ENCODE measurements around the gene L2HGDH. TPM values are rescaled to one million over a fixed set of nuclear protein-coding genes. Genes with fewer than 3 reads are reported as not detected.

L2HGDH gene
- polyA plus RNA-seq, 2 of the 4 experiments (the other 2 are of a cell fraction): 14.5 to 18.1 TPM

DNA sequence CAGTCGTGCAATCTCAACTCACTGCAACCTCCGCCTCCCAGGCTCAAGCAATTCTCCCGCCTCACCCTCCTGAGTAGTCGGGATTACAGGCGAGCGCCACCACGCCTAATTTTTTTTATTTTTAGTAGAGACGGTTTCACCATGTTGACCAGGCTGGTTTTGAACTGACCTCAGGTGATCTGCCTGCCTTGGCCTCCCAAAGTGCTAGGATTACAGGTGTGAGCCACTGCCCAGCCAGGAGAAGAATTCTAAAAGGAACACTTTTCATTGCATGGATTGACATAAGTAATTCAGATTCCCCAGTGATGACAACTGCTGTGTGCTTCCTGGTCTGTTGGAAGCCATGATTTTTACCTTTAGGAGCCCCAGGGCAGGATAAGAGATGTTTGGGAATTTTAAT lies 22.2 kb upstream of the L2HGDH start:
- Histone ChIP-seq H3K27ac (no peak overlapping the region), H3K9me3 (no peaks in the 10 kb centered on the region), H3K4me2 (no peak overlapping the region), H3K4me1 (no peaks in the 10 kb centered on the region), H3K4me3 (no peak overlapping the region)
- POLR2A ChIA-PET: no interaction called here
- WGBS (ENCODE audit: missing lambda C conversion rate): 91% methylated on average over 8 of the region's 8 CpGs
- DNase-seq (ENCODE audit: low read depth in 1 of 2, low spot score in 1 of 2) (no peak), ATAC-seq (no peak), FAIRE-seq (no peak)
- TF ChIP-seq, protein P1, sequence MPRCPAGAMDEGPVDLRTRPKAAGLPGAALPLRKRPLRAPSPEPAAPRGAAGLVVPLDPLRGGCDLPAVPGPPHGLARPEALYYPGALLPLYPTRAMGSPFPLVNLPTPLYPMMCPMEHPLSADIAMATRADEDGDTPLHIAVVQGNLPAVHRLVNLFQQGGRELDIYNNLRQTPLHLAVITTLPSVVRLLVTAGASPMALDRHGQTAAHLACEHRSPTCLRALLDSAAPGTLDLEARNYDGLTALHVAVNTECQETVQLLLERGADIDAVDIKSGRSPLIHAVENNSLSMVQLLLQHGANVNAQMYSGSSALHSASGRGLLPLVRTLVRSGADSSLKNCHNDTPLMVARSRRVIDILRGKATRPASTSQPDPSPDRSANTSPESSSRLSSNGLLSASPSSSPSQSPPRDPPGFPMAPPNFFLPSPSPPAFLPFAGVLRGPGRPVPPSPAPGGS (IDR thresholded peaks at IDR 0.05): no peak
- TF ChIP-seq CHD4 (IDR thresholded peaks at IDR 0.05; ENCODE audit: borderline replicate concordance) (no peak), RAD21 (conservative IDR thresholded peaks at IDR 0.05 in 1 of 2, IDR thresholded peaks at IDR 0.05 in 1 of 2) (no peak), GATA3 (IDR thresholded peaks at IDR 0.05; ENCODE audit: borderline replicate concordance) (no peak), TFCP2L1 (CRISPR knock-in tag; IDR thresholded peaks at IDR 0.05) (no peak), HEYL (CRISPR knock-in tag; IDR thresholded peaks at IDR 0.05) (no peak), BHLHE40 (IDR thresholded peaks at IDR 0.05; ENCODE audit: low read depth, low read length) (no peak), TP53 (CRISPR knock-in tag; IDR thresholded peaks at IDR 0.05) (no peak), POLR2A (IDR thresholded peaks at IDR 0.05; ENCODE audit: low read length) (no peak), RCOR1 (IDR thresholded peaks at IDR 0.05; ENCODE audit: low read depth, low read length) (no peak)
- TF ChIP-seq, protein P2, sequence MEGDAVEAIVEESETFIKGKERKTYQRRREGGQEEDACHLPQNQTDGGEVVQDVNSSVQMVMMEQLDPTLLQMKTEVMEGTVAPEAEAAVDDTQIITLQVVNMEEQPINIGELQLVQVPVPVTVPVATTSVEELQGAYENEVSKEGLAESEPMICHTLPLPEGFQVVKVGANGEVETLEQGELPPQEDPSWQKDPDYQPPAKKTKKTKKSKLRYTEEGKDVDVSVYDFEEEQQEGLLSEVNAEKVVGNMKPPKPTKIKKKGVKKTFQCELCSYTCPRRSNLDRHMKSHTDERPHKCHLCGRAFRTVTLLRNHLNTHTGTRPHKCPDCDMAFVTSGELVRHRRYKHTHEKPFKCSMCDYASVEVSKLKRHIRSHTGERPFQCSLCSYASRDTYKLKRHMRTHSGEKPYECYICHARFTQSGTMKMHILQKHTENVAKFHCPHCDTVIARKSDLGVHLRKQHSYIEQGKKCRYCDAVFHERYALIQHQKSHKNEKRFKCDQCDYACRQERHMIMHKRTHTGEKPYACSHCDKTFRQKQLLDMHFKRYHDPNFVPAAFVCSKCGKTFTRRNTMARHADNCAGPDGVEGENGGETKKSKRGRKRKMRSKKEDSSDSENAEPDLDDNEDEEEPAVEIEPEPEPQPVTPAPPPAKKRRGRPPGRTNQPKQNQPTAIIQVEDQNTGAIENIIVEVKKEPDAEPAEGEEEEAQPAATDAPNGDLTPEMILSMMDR (IDR thresholded peaks at IDR 0.05): no peak
- TF ChIP-seq, protein P3, sequence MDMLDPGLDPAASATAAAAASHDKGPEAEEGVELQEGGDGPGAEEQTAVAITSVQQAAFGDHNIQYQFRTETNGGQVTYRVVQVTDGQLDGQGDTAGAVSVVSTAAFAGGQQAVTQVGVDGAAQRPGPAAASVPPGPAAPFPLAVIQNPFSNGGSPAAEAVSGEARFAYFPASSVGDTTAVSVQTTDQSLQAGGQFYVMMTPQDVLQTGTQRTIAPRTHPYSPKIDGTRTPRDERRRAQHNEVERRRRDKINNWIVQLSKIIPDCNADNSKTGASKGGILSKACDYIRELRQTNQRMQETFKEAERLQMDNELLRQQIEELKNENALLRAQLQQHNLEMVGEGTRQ (IDR thresholded peaks at IDR 0.05): no peak
- TF ChIP-seq, protein P4, sequence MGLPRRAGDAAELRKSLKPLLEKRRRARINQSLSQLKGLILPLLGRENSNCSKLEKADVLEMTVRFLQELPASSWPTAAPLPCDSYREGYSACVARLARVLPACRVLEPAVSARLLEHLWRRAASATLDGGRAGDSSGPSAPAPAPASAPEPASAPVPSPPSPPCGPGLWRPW (IDR thresholded peaks at IDR 0.05): no peak
- CTCF ChIA-PET: interaction anchor here (0.9 kb wide), 1 partner anchor 11 kb away, joined by 3 read pairs; no protein-coding TSS in a partner anchor

DNA sequence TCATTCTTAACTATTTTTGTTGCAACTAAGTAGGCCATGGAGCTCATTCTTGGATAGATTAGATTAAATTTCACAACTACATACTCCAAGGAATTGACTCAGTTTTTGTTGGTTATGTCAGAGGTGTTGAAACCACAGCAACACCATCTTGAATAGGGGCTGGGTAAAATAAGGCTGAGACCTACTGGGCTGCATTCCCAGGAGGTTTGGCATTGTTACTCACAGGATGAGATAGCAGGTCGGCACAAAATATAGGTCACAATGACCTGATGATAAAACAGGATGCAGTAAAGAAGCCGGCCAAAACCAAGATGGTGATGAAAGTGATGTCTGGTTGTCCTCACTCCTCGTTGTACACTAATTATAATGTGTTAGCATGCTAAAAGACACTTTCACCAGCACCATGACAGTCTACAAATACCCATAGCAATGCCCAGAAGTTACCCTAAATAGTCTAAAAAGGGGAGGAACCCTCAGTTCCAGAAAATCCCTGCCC lies 21.0 kb upstream of the L2HGDH start:
- ChIA-PET CTCF (interaction anchor here (0.6 to 0.7 kb wide), 2 partner anchors 9 to 1252 kb away, joined by 4 to 6 read pairs; no protein-coding TSS in a partner anchor), POLR2A (no interaction called here)
- H3K9me3 ChIP-seq: no peaks in the 10 kb centered on the region
- H3K27ac ChIP-seq: no peak overlapping the region
- DNase-seq (ENCODE audit: low read depth in 1 of 2, low spot score in 1 of 2) (no peak), ATAC-seq (no peak), FAIRE-seq (no peak)
- H3K4me3 ChIP-seq: no peak overlapping the region
- H3K4me2 ChIP-seq: no peak overlapping the region
- WGBS (ENCODE audit: missing lambda C conversion rate): 68% methylated on average over 3 of the region's 3 CpGs
- H3K4me1 ChIP-seq: no peaks in the 10 kb centered on the region
- TF ChIP-seq NR3C1 (IDR thresholded peaks at IDR 0.05): no peak
- TF ChIP-seq CEBPB (IDR thresholded peaks at IDR 0.05): no peak
- TF ChIP-seq JUNB (IDR thresholded peaks at IDR 0.05): no peak
- TF ChIP-seq, protein P1 (IDR thresholded peaks at IDR 0.05): no peak
- TF ChIP-seq POLR2AphosphoS2 (conservative IDR thresholded peaks at IDR 0.05; ENCODE audit: low read length): no peak
- TF ChIP-seq TP53 (CRISPR knock-in tag; IDR thresholded peaks at IDR 0.05): no peak
- no peak for TF ChIP-seq ZSCAN20 (CRISPR knock-in tag; IDR thresholded peaks at IDR 0.05)
- TF ChIP-seq, protein P5, sequence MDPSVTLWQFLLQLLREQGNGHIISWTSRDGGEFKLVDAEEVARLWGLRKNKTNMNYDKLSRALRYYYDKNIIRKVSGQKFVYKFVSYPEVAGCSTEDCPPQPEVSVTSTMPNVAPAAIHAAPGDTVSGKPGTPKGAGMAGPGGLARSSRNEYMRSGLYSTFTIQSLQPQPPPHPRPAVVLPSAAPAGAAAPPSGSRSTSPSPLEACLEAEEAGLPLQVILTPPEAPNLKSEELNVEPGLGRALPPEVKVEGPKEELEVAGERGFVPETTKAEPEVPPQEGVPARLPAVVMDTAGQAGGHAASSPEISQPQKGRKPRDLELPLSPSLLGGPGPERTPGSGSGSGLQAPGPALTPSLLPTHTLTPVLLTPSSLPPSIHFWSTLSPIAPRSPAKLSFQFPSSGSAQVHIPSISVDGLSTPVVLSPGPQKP (IDR thresholded peaks at IDR 0.05; ENCODE audit: low read depth, low read length): no peak
- no peak for TF ChIP-seq KDM1A (IDR thresholded peaks at IDR 0.05; ENCODE audit: low read depth)
- no peak for TF ChIP-seq RNF2 (IDR thresholded peaks at IDR 0.05; ENCODE audit: borderline replicate concordance, low read depth)
- TF ChIP-seq EHF (CRISPR knock-in tag; IDR thresholded peaks at IDR 0.05): no peak
- TF ChIP-seq ESRRA (IDR thresholded peaks at IDR 0.05; ENCODE audit: borderline replicate concordance, low read length): no peak
